Skeletal muscle cell (primary cell): ENCODE results near the gene RNU4-1.

Experiments
- DNase-seq: peaks from one replicate; pipeline ENCODE4 v3.0.0-alpha.2; 2010; ENCODE audit warnings: low read depth
- H3K4me3 ChIP-seq: 2 replicates; pipeline ENCODE4 v1.5.1; 2011; ENCODE audit warnings: low read depth, mild to moderate bottlenecking, control low read depth, low read length, moderate library complexity

RNU4-1 gene

GRCh38 chr12:120301962-120302815 lies 9.2 kb upstream of the RNU4-1 start, which contains the start of gene SIRT4:
SIRT4 (plus strand) TSS chr12:120302321; CDS start chr12:120303562, 1,241 bp downstream.
- peak; percentile 73 for DNase-seq
- H3K4me3 ChIP-seq, result peak within 1 kb of the TSS; percentile 53

- no peak for DNase-seq
- peak overlapping the region; percentile 49 for H3K4me3 ChIP-seq
Measured at GRCh38 chr12:120292411-120292660, 701 bp downstream of the RNU4-1 start.

- H3K4me3 ChIP-seq, result peak overlapping the region; percentile 18
- no peak for DNase-seq
Measured at GRCh38 chr12:120290609-120291305, 2.3 kb downstream of the RNU4-1 start.

- H3K4me3 ChIP-seq, result no peak overlapping the region
Measured at GRCh38 chr12:120287491-120287890, 5.5 kb downstream of the RNU4-1 start.

GRCh38 chr12:120286768-120287490 lies 6.1 kb downstream of the RNU4-1 start:
- no peak overlapping the region for H3K4me3 ChIP-seq
- DNase-seq, result no peak

More at GRCh38 chr12:120287491-120287890, 5.5 kb downstream of the RNU4-1 start:
- DNase-seq, result no peak

GRCh38 chr12:120284381-120284780 lies 8.7 kb downstream of the RNU4-1 start:
- no peak overlapping the region for H3K4me3 ChIP-seq
- no peak for DNase-seq

GRCh38 chr12:120283318-120283717 lies 9.7 kb downstream of the RNU4-1 start:
- no peak overlapping the region for H3K4me3 ChIP-seq

GRCh38 chr12:120278137-120279069 lies 14.6 kb downstream of the RNU4-1 start:
- no peak overlapping the region for H3K4me3 ChIP-seq
- no peak for DNase-seq

More at GRCh38 chr12:120283318-120283717, 9.7 kb downstream of the RNU4-1 start:
- DNase-seq, result no peak

GRCh38 chr12:120276734-120277133 lies 16.3 kb downstream of the RNU4-1 start:
- no peak for DNase-seq
- H3K4me3 ChIP-seq, result no peak overlapping the region

GRCh38 chr12:120267736-120268135 lies 25.3 kb downstream of the RNU4-1 start:
- H3K4me3 ChIP-seq, result no peak overlapping the region
- no peak for DNase-seq

GRCh38 chr12:120266180-120266870 lies 26.7 kb downstream of the RNU4-1 start:
- no peak for DNase-seq
- H3K4me3 ChIP-seq, result no peak overlapping the region

- no peak for DNase-seq
- H3K4me3 ChIP-seq, result peak within 1 kb of the TSS; percentile 87
Measured at GRCh38 chr12:120265473-120266179, 27.4 kb downstream of the RNU4-1 start, which contains the start of gene PXN. PXN (minus strand) TSS chr12:120265730; CDS start chr12:120265629, 101 bp downstream.

GRCh38 chr12:120264904-120265472 lies 28.0 kb downstream of the RNU4-1 start:
- no peak for DNase-seq
- H3K4me3 ChIP-seq, result peak overlapping the region; percentile 87

- no peak for DNase-seq
- H3K4me3 ChIP-seq, result peak overlapping the region; percentile 87
Measured at GRCh38 chr12:120264086-120264903, 28.7 kb downstream of the RNU4-1 start.

GRCh38 chr12:120263748-120264085 lies 29.3 kb downstream of the RNU4-1 start:
- no peak for DNase-seq
- H3K4me3 ChIP-seq, result peak overlapping the region; percentile 87

- H3K4me3 ChIP-seq, result peak overlapping the region; percentile 87
- DNase-seq, result peak; percentile 27
Measured at GRCh38 chr12:120262852-120263747, 29.9 kb downstream of the RNU4-1 start.
